Activated T-helper 2 cell treated with anti-CD3 and anti-CD28 coated beads, Interferon-gamma antibody, Interleukin-2, Interleukin-4, amounts not matched to agents 10 μg/mL and 5 μg/mL and 100 μg/mL, durations not matched to agents 14 hours and 24 hours and 36 hours (primary cell): Measurements from ENCODE around the gene LMBRD1. TPM values are rescaled to one million over a fixed set of nuclear protein-coding genes. Genes with fewer than 3 reads are reported as not detected.
"Not testable (repeated sequence)": the region's sequence is repeated elsewhere in the genome, so short reads cannot be mapped to it uniquely, and the experiment has no call there.

Experiments
- DNase-seq: peaks from one replicate; pipeline ENCODE4 v3.0.0; 2021; ENCODE audit warnings: low spot score
- H3K27ac Mint-ChIP-seq: one replicate; pipeline ENCODE4 v1.8.0; 2021; ENCODE audit warnings: mixed read lengths
- H3K27me3 Mint-ChIP-seq: one replicate; pipeline ENCODE4 v1.8.0; 2021; ENCODE audit warnings: low read depth, mixed read lengths
- H3K36me3 Mint-ChIP-seq: one replicate; pipeline ENCODE4 v1.8.0; 2021; ENCODE audit warnings: low read depth, mixed read lengths
- H3K4me1 Mint-ChIP-seq: one replicate; pipeline ENCODE4 v1.8.0; 2021; ENCODE audit warnings: low read depth, mixed read lengths
- H3K4me3 Mint-ChIP-seq: one replicate; pipeline ENCODE4 v1.8.0; 2021; ENCODE audit warnings: low read depth, mild to moderate bottlenecking, moderate library complexity, mixed read lengths
- H3K9me3 Mint-ChIP-seq: one replicate; pipeline ENCODE4 v1.8.0; 2021; ENCODE audit warnings: mixed read lengths
- intact Hi-C: fragments of 100-400 bp; cut with micrococcal nuclease; formaldehyde crosslinking; loops from one replicate; pipeline ENCODE4 v1.15.1; 2023
- total RNA-seq: library from RNA; stranded (reverse); gene quantifications from 2 replicates; pipeline ENCODE4 v1.2.3, GENCODE V29; 2022

Gene LMBRD1
- total RNA-seq, 1 donor from 2014 or later, result 20.8 TPM

- intact Hi-C loops, result no loop called here
- H3K27ac Mint-ChIP-seq, result no peak overlapping the region
- H3K4me1 Mint-ChIP-seq, result no peaks in the 10 kb centered on the region
- H3K36me3 Mint-ChIP-seq, result peaks cover 21% of the 10 kb centered on the region
- H3K9me3 Mint-ChIP-seq, result no peaks in the 10 kb centered on the region
- H3K27me3 Mint-ChIP-seq, result no peaks in the 10 kb centered on the region
- H3K4me3 Mint-ChIP-seq, result no peak overlapping the region
- DNase-seq, result no peak
Measured at GRCh38 chr6:69706724-69707123, 90.1 kb downstream of the LMBRD1 start.

GRCh38 chr6:69705954-69706353 is 90.9 kb downstream of the LMBRD1 start:
- Mint-ChIP-seq H3K4me3 (no peak overlapping the region), H3K27me3 (no peaks in the 10 kb centered on the region), H3K9me3 (no peaks in the 10 kb centered on the region), H3K4me1 (no peaks in the 10 kb centered on the region), H3K27ac (no peak overlapping the region), H3K36me3 (peaks cover 19% of the 10 kb centered on the region)
- intact Hi-C loops, result no loop called here
- no peak for DNase-seq

GRCh38 chr6:69704916-69705315 is 91.9 kb downstream of the LMBRD1 start:
- no peaks in the 10 kb centered on the region for H3K27me3 Mint-ChIP-seq
- H3K9me3 Mint-ChIP-seq, result no peaks in the 10 kb centered on the region
- H3K36me3 Mint-ChIP-seq, result peaks cover 19% of the 10 kb centered on the region
- intact Hi-C loops, result no loop called here
- H3K4me3 Mint-ChIP-seq, result no peak overlapping the region
- no peak overlapping the region for H3K27ac Mint-ChIP-seq
- H3K4me1 Mint-ChIP-seq, result no peaks in the 10 kb centered on the region
- no peak for DNase-seq

- intact Hi-C loops, result no loop called here
- Mint-ChIP-seq H3K9me3 (no peaks in the 10 kb centered on the region), H3K36me3 (peaks cover 19% of the 10 kb centered on the region), H3K27ac (no peak overlapping the region), H3K4me3 (no peak overlapping the region), H3K27me3 (no peaks in the 10 kb centered on the region), H3K4me1 (peaks cover 10% of the 10 kb centered on the region)
- DNase-seq, result no peak
Measured at GRCh38 chr6:69699655-69700054, 97.2 kb downstream of the LMBRD1 start.

GRCh38 chr6:69696273-69696672 is 100.5 kb downstream of the LMBRD1 start:
- no peaks in the 10 kb centered on the region for H3K27me3 Mint-ChIP-seq
- no peak for DNase-seq
- H3K9me3 Mint-ChIP-seq, result no peaks in the 10 kb centered on the region
- no peak overlapping the region for H3K4me3 Mint-ChIP-seq
- peaks cover 10% of the 10 kb centered on the region for H3K4me1 Mint-ChIP-seq
- no peak overlapping the region for H3K27ac Mint-ChIP-seq
- intact Hi-C loops, result no loop called here
- H3K36me3 Mint-ChIP-seq, result peaks cover 23% of the 10 kb centered on the region

- no peak for DNase-seq
- intact Hi-C loops, result no loop called here
- Mint-ChIP-seq H3K4me3 (no peak overlapping the region), H3K36me3 (peaks cover 27% of the 10 kb centered on the region), H3K27me3 (no peaks in the 10 kb centered on the region), H3K27ac (no peak overlapping the region), H3K9me3 (no peaks in the 10 kb centered on the region), H3K4me1 (peaks cover 10% of the 10 kb centered on the region)
Measured at GRCh38 chr6:69693762-69694161, 103.0 kb downstream of the LMBRD1 start.

GRCh38 chr6:69690986-69691385 is 105.8 kb downstream of the LMBRD1 start:
- peaks cover under 1% of the 10 kb centered on the region for H3K4me1 Mint-ChIP-seq
- no peak for DNase-seq
- no peak overlapping the region for H3K4me3 Mint-ChIP-seq
- no peaks in the 10 kb centered on the region for H3K27me3 Mint-ChIP-seq
- intact Hi-C loops, result no loop called here
- no peak overlapping the region for H3K27ac Mint-ChIP-seq
- H3K36me3 Mint-ChIP-seq, result peaks cover 12% of the 10 kb centered on the region
- H3K9me3 Mint-ChIP-seq, result no peaks in the 10 kb centered on the region

GRCh38 chr6:69680302-69680701 is 116.5 kb downstream of the LMBRD1 start:
- no peaks in the 10 kb centered on the region for H3K4me1 Mint-ChIP-seq
- no peaks in the 10 kb centered on the region for H3K27me3 Mint-ChIP-seq
- no peaks in the 10 kb centered on the region for H3K9me3 Mint-ChIP-seq
- intact Hi-C loops, result no loop called here
- H3K4me3 Mint-ChIP-seq, result no peak overlapping the region
- no peak overlapping the region for H3K27ac Mint-ChIP-seq
- no peak for DNase-seq
- peaks cover 11% of the 10 kb centered on the region for H3K36me3 Mint-ChIP-seq

GRCh38 chr6:69673298-69673697 is 123.5 kb downstream of the LMBRD1 start:
- H3K9me3 Mint-ChIP-seq, result no peaks in the 10 kb centered on the region
- no peak for DNase-seq
- no peak overlapping the region for H3K4me3 Mint-ChIP-seq
- H3K27ac Mint-ChIP-seq, result no peak overlapping the region
- intact Hi-C loops, result no loop called here
- peaks cover 36% of the 10 kb centered on the region for H3K36me3 Mint-ChIP-seq
- H3K27me3 Mint-ChIP-seq, result no peaks in the 10 kb centered on the region
- H3K4me1 Mint-ChIP-seq, result no peaks in the 10 kb centered on the region

- H3K36me3 Mint-ChIP-seq, result peaks cover 22% of the 10 kb centered on the region
- no peaks in the 10 kb centered on the region for H3K9me3 Mint-ChIP-seq
- no peak overlapping the region for H3K4me3 Mint-ChIP-seq
- no peak for DNase-seq
- intact Hi-C loops, result no loop called here
- H3K27me3 Mint-ChIP-seq, result peaks cover 2% of the 10 kb centered on the region
- peaks cover 3% of the 10 kb centered on the region for H3K4me1 Mint-ChIP-seq
- H3K27ac Mint-ChIP-seq, result no peak overlapping the region
Measured at GRCh38 chr6:69668916-69669315, 127.9 kb downstream of the LMBRD1 start.

GRCh38 chr6:69666779-69667178 is 130.0 kb downstream of the LMBRD1 start:
- DNase-seq, H3K9me3 Mint-ChIP-seq, intact Hi-C loops, H3K4me1 Mint-ChIP-seq, H3K27ac Mint-ChIP-seq, H3K36me3 Mint-ChIP-seq, H3K27me3 Mint-ChIP-seq, H3K4me3 Mint-ChIP-seq: not testable (repeated sequence)

- no peaks in the 10 kb centered on the region for H3K9me3 Mint-ChIP-seq
- no peak overlapping the region for H3K4me3 Mint-ChIP-seq
- no peak for DNase-seq
- intact Hi-C loops, result no loop called here
- no peak overlapping the region for H3K27ac Mint-ChIP-seq
- H3K4me1 Mint-ChIP-seq, result peaks cover 3% of the 10 kb centered on the region
- peaks cover 2% of the 10 kb centered on the region for H3K27me3 Mint-ChIP-seq
- H3K36me3 Mint-ChIP-seq, result no peaks in the 10 kb centered on the region
Measured at GRCh38 chr6:69665437-69665836, 131.4 kb downstream of the LMBRD1 start.

- intact Hi-C loops, result no loop called here
- Mint-ChIP-seq H3K36me3 (no peaks in the 10 kb centered on the region), H3K27ac (no peak overlapping the region), H3K4me1 (peaks cover 3% of the 10 kb centered on the region), H3K27me3 (peaks cover 5% of the 10 kb centered on the region), H3K4me3 (no peak overlapping the region), H3K9me3 (peaks cover 2% of the 10 kb centered on the region)
- no peak for DNase-seq
Measured at GRCh38 chr6:69664551-69664950, 132.3 kb downstream of the LMBRD1 start.

GRCh38 chr6:69663215-69663614 is 133.6 kb downstream of the LMBRD1 start:
- peaks cover 3% of the 10 kb centered on the region for H3K4me1 Mint-ChIP-seq
- DNase-seq, result no peak
- peaks cover 8% of the 10 kb centered on the region for H3K9me3 Mint-ChIP-seq
- H3K4me3 Mint-ChIP-seq, result no peak overlapping the region
- intact Hi-C loops, result no loop called here
- peaks cover 5% of the 10 kb centered on the region for H3K27me3 Mint-ChIP-seq
- H3K36me3 Mint-ChIP-seq, result no peaks in the 10 kb centered on the region
- no peak overlapping the region for H3K27ac Mint-ChIP-seq
